Panc1 (cell line): ENCODE data around the gene CRYBG1.

ENCODE experiments used
- POLR2AphosphoS5 ChIP-seq: IDR thresholded peaks from 2 replicates; pipeline ENCODE4 v1.6.1; 2012; ENCODE audit warnings: mild to moderate bottlenecking, low read depth, low read length, moderate library complexity
- SIN3A ChIP-seq: IDR thresholded peaks from 2 replicates; pipeline ENCODE4 v1.6.1; 2012; ENCODE audit warnings: low read depth, mild to moderate bottlenecking, low read length, moderate library complexity, borderline replicate concordance; ENCODE audit not compliant: insufficient read depth
- TF ChIP-seq, protein P1 (sequence below): fragments of 450-650 bp; IDR thresholded peaks from 2 replicates; pipeline ENCODE4 v1.5.1; 2017; ENCODE audit warnings: mild to moderate bottlenecking
- TF ChIP-seq, protein P2 (sequence below), 2 experiments: IDR thresholded peaks; 2 replicates each; pipeline ENCODE4 v1.6.1; 2011 to 2012; ENCODE audit warnings: low read depth in 2 of 2, control low read depth in 1 of 2, low read length in 1 of 2, mild to moderate bottlenecking in 1 of 2, moderate library complexity in 1 of 2; ENCODE audit not compliant: insufficient read depth in 1 of 2

DNA sequence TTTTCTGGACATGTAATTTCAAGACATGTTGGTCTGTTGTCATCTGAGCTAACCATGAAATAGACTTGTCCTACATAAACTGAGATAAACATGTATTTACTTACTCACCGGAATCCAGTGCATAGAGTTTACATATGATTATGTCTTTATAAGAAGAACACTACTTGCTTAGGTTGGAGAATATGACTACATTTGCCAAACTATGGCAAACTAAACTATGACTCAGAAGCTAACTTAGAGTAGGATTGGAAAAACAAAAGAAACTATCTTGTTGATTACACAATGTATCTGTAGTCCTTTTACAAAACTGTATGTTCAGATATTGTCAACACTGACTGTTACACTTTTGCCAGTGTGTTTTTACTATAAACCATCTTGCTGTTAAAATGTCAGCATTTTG is 113.3 kb downstream of the CRYBG1 start:
- TF ChIP-seq, protein P1, sequence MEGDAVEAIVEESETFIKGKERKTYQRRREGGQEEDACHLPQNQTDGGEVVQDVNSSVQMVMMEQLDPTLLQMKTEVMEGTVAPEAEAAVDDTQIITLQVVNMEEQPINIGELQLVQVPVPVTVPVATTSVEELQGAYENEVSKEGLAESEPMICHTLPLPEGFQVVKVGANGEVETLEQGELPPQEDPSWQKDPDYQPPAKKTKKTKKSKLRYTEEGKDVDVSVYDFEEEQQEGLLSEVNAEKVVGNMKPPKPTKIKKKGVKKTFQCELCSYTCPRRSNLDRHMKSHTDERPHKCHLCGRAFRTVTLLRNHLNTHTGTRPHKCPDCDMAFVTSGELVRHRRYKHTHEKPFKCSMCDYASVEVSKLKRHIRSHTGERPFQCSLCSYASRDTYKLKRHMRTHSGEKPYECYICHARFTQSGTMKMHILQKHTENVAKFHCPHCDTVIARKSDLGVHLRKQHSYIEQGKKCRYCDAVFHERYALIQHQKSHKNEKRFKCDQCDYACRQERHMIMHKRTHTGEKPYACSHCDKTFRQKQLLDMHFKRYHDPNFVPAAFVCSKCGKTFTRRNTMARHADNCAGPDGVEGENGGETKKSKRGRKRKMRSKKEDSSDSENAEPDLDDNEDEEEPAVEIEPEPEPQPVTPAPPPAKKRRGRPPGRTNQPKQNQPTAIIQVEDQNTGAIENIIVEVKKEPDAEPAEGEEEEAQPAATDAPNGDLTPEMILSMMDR: no peak
- TF ChIP-seq, protein P2, sequence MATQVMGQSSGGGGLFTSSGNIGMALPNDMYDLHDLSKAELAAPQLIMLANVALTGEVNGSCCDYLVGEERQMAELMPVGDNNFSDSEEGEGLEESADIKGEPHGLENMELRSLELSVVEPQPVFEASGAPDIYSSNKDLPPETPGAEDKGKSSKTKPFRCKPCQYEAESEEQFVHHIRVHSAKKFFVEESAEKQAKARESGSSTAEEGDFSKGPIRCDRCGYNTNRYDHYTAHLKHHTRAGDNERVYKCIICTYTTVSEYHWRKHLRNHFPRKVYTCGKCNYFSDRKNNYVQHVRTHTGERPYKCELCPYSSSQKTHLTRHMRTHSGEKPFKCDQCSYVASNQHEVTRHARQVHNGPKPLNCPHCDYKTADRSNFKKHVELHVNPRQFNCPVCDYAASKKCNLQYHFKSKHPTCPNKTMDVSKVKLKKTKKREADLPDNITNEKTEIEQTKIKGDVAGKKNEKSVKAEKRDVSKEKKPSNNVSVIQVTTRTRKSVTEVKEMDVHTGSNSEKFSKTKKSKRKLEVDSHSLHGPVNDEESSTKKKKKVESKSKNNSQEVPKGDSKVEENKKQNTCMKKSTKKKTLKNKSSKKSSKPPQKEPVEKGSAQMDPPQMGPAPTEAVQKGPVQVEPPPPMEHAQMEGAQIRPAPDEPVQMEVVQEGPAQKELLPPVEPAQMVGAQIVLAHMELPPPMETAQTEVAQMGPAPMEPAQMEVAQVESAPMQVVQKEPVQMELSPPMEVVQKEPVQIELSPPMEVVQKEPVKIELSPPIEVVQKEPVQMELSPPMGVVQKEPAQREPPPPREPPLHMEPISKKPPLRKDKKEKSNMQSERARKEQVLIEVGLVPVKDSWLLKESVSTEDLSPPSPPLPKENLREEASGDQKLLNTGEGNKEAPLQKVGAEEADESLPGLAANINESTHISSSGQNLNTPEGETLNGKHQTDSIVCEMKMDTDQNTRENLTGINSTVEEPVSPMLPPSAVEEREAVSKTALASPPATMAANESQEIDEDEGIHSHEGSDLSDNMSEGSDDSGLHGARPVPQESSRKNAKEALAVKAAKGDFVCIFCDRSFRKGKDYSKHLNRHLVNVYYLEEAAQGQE (IDR thresholded peaks at IDR 0.05; ENCODE audit: insufficient read depth in 1 of 2, low read depth in 2 of 2, low read length in 1 of 2): no peak
- TF ChIP-seq POLR2AphosphoS5 (no peak), SIN3A (no peak)
